DND-41 (cell line): ENCODE data around the gene TCIRG1.

Experiments used
- ATAC-seq: fragments of 200-7000 bp; cut with Tn5 transposase; 3 replicates; pipeline ENCODE4 v1.9.1; 2021; ENCODE audit warnings: low read depth; ENCODE audit not compliant: insufficient read depth
- DNase-seq: peaks from one replicate; pipeline ENCODE4 v3.0.0-alpha.2; 2020
- H2AFZ ChIP-seq: 2 replicates; pipeline ENCODE4 v1.6.0; 2012; ENCODE audit warnings: low read depth, low read length
- H3K27ac ChIP-seq: 2 replicates; pipeline ENCODE4 v1.5.1; 2012; ENCODE audit warnings: low read length, inconsistent platforms
- H3K27me3 ChIP-seq: fragments of 200-600 bp; sonication (generic); 2 replicates; pipeline ENCODE4 v1.6.0; 2012; ENCODE audit warnings: low read length, mild to moderate bottlenecking, inconsistent platforms; ENCODE audit not compliant: insufficient read depth, poor library complexity
- H3K36me3 ChIP-seq: 2 replicates; pipeline ENCODE4 v1.5.1; 2012; ENCODE audit warnings: low read length, inconsistent platforms; ENCODE audit not compliant: insufficient read depth
- H3K4me1 ChIP-seq: 2 replicates; pipeline ENCODE4 v1.5.1; 2012; ENCODE audit warnings: mild to moderate bottlenecking, low read length; ENCODE audit not compliant: insufficient read depth
- H3K4me2 ChIP-seq: 2 replicates; pipeline ENCODE4 v1.6.0; 2012; ENCODE audit warnings: mild to moderate bottlenecking, moderate library complexity, low read length, inconsistent platforms; ENCODE audit not compliant: insufficient read depth
- H3K4me3 ChIP-seq, 2 experiments: fragments of 200-600 bp in 1 of 2; shearing (Covaris generic) in 1 of 2; 2 replicates each; pipeline ENCODE4 v1.5.1; 2012 to 2016; ENCODE audit warnings: inconsistent platforms in 2 of 2, low read length in 2 of 2, mild to moderate bottlenecking in 2 of 2, low read depth in 1 of 2, moderate library complexity in 1 of 2
- H3K79me2 ChIP-seq: 2 replicates; pipeline ENCODE4 v1.6.0; 2012; ENCODE audit warnings: low read length, inconsistent platforms; ENCODE audit not compliant: insufficient read depth
- H3K9ac ChIP-seq: 2 replicates; pipeline ENCODE4 v1.6.0; 2012; ENCODE audit warnings: low read depth, mild to moderate bottlenecking, inconsistent platforms, low read length, moderate library complexity
- H3K9me3 ChIP-seq: 2 replicates; pipeline ENCODE4 v1.5.1; 2012; ENCODE audit warnings: low read length, moderate library complexity, mild to moderate bottlenecking, inconsistent platforms; ENCODE audit not compliant: insufficient read depth, severe bottlenecking
- H4K20me1 ChIP-seq: 2 replicates; pipeline ENCODE4 v1.6.0; 2012; ENCODE audit warnings: low read length; ENCODE audit not compliant: insufficient read depth
- CTCF ChIP-seq: IDR thresholded peaks from 2 replicates; pipeline ENCODE4 v1.5.1; 2012; ENCODE audit warnings: borderline replicate concordance, low read length, moderate library complexity, mild to moderate bottlenecking; ENCODE audit not compliant: poor library complexity, severe bottlenecking; ENCODE audit errors: extremely low read depth
- EZH2 ChIP-seq: IDR thresholded peaks from 3 replicates; pipeline ENCODE4 v1.6.1; 2012; ENCODE audit warnings: borderline replicate concordance, low read depth, mild to moderate bottlenecking, moderate library complexity, low read length, inconsistent platforms; ENCODE audit not compliant: severe bottlenecking

The TCIRG1 gene

DNA sequence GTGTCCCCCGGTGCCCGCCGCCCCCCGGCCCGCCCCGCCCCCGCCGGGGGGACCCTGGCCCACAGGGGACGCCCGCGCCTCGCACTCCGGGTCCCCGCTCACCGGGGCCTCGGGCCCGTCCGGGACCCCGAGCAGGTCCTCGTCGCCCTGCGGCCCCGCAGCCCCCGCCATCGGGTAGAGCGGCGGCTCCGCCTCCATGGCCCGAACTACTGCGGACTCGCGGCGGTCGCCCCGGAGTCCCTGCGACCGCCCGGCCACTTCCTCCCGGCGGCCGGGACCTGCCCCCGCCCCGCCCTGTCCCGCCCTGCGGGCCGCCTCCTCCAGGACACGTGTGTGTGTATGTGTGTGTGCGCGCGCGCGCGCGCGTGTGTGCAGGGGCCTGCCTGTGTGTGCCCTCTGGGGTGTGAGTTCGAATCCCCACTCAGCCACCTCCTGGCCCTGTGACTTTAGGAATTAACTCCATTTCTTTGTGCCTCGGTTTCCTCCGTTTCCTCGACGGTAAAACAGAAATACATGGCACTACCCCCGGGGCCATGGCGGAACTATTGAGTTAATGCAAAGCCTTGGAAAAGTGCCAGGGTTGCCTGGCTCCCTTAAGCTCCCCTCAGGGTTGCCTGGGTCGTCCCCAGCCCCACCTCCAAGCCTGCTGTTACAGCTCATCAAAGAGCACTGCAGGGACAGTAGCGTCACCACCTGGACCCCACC lies 34.8 kb upstream of the TCIRG1 start, which contains the start of gene UNC93B1:
Gene UNC93B1 (minus strand): TSS at position 252 of the 705 bp plus-strand sequence. CDS start 54 bp downstream, at position 198.
- no peaks in the 10 kb centered on the region for H3K36me3 ChIP-seq
- peak within 1 kb of the TSS; percentile 13; the same call in 1 of the 2 replicates for H3K9ac ChIP-seq
- no peaks in the 10 kb centered on the region for H3K79me2 ChIP-seq
- ATAC-seq: peak; percentile 77
- H3K4me2 ChIP-seq: peak within 1 kb of the TSS; percentile 53
- peaks cover 14% of the 10 kb centered on the region for H3K4me1 ChIP-seq
- H2AFZ ChIP-seq: no peak within 1 kb of the TSS; the same call in 1 of the 2 replicates
- H3K4me3 ChIP-seq: peak within 1 kb of the TSS in 1 of 2 experiments; percentile 40; a peak in 2 of 4 replicates
- H3K9me3 ChIP-seq: no peaks in the 10 kb centered on the region
- H3K27me3 ChIP-seq: peaks cover 17% of the 10 kb centered on the region
- peaks cover 5% of the 10 kb centered on the region; the same call in 1 of the 2 replicates for H4K20me1 ChIP-seq
- DNase-seq: peak; percentile 55
- H3K27ac ChIP-seq: no peak within 1 kb of the TSS
- TF ChIP-seq EZH2: no peak
- TF ChIP-seq CTCF: no peak

- H3K27ac ChIP-seq: no peak overlapping the region
- no peaks in the 10 kb centered on the region for H3K79me2 ChIP-seq
- H3K4me2 ChIP-seq: peak overlapping the region; percentile 53
- H3K4me1 ChIP-seq: peaks cover 14% of the 10 kb centered on the region
- no peak for DNase-seq
- no peaks in the 10 kb centered on the region for H3K9me3 ChIP-seq
- H3K4me3 ChIP-seq: peak overlapping the region in 1 of 2 experiments; percentile 40; a peak in 2 of 4 replicates
- no peak for ATAC-seq
- no peak overlapping the region; the same call in 1 of the 2 replicates for H2AFZ ChIP-seq
- no peaks in the 10 kb centered on the region for H3K36me3 ChIP-seq
- H3K9ac ChIP-seq: peak overlapping the region; percentile 13; the same call in 1 of the 2 replicates
- peaks cover 17% of the 10 kb centered on the region for H3K27me3 ChIP-seq
- peaks cover 5% of the 10 kb centered on the region; the same call in 1 of the 2 replicates for H4K20me1 ChIP-seq
- TF ChIP-seq CTCF: no peak
- no peak for TF ChIP-seq EZH2
Observed at GRCh38 chr11:68004551-68005335, 34.1 kb upstream of the TCIRG1 start.

GRCh38 chr11:68006606-68007166 lies 32.1 kb upstream of the TCIRG1 start:
- H3K9ac ChIP-seq: no peak overlapping the region
- peaks cover 14% of the 10 kb centered on the region for H3K4me1 ChIP-seq
- no peak overlapping the region for H3K4me3 ChIP-seq
- no peaks in the 10 kb centered on the region for H3K36me3 ChIP-seq
- TF ChIP-seq EZH2: no peak
- TF ChIP-seq CTCF: no peak
- peaks cover 5% of the 10 kb centered on the region; the same call in 1 of the 2 replicates for H4K20me1 ChIP-seq
- H3K27ac ChIP-seq: no peak overlapping the region
- ATAC-seq: no peak
- H3K79me2 ChIP-seq: no peaks in the 10 kb centered on the region
- DNase-seq: no peak
- H2AFZ ChIP-seq: no peak overlapping the region
- H3K9me3 ChIP-seq: no peaks in the 10 kb centered on the region
- no peak overlapping the region for H3K4me2 ChIP-seq
- peaks cover 17% of the 10 kb centered on the region for H3K27me3 ChIP-seq
